Right cardiac atrium (tissue), 5 donors: ENCODE measurements around the gene E2F1. TPM values are rescaled to one million over a fixed set of nuclear protein-coding genes. Genes with fewer than 3 reads are reported as not detected.
"Not testable (repeated sequence)": the region's sequence is repeated elsewhere in the genome, so short reads cannot be mapped to it uniquely, and the experiment has no call there.

Source experiments
- ATAC-seq, 2 donors: fragments of 200-7000 bp; cut with Tn5 transposase; one replicate each; pipeline versions ENCODE4 v1.8.0 to v1.9.1; 2020; ENCODE audit warnings: moderate library complexity in 2 of 2, mild to moderate bottlenecking in 1 of 2
- DNase-seq, 3 donors: peaks; one replicate each; pipeline ENCODE4 v3.0.0-alpha.2; 2020
- H3K27ac ChIP-seq: one replicate; pipeline ENCODE4 v1.5.1; 2013; ENCODE audit warnings: mild to moderate bottlenecking, low read length, control low read depth, moderate library complexity
- H3K27me3 ChIP-seq: one replicate; pipeline ENCODE4 v1.6.1; 2013; ENCODE audit not compliant: control insufficient read depth, insufficient read depth
- H3K4me1 ChIP-seq: one replicate; pipeline ENCODE4 v1.6.1; 2013; ENCODE audit warnings: low read length; ENCODE audit not compliant: control insufficient read depth, insufficient read depth
- H3K4me3 ChIP-seq: one replicate; pipeline ENCODE4 v1.5.1; 2013; ENCODE audit warnings: low read length, control low read depth
- H3K9me3 ChIP-seq: one replicate; pipeline ENCODE4 v1.6.1; 2013; ENCODE audit warnings: low read length; ENCODE audit not compliant: control insufficient read depth
- WGBS: extraction: QIAGEN DNeasy Blood & Tissue Kit; methylation state at CpG from one replicate; pipeline ENCODE4 v1.1.7; 2013; 5-methylcytosine and 5-hydroxymethylcytosine counted together
- intact Hi-C, 4 donors: fragments of 100-400 bp; cut with DNase I; formaldehyde crosslinking; loops; one replicate each; pipeline versions ENCODE4 v1.11.0 to v1.14.0; 2022 to 2023
- polyA plus RNA-seq: library from polyadenylated mRNA; stranded (reverse); fragments of 200-250 nt; gene quantifications from one replicate; pipeline ENCODE4 v1.2.3, GENCODE V29; 2013
- total RNA-seq, 4 donors: library from RNA; stranded (reverse); fragmentation: NEBNext Ultra II Directional; extraction: Animal tissue kit (Norgen Biotek cat#: 25700); gene quantifications; one replicate each; pipeline ENCODE4 v1.2.1, GENCODE V29; 2021
- donor health status: healthy with polysubstance abuse.
- donor health status: DM: no; HTN: yes; CAD: no.
- donor health status: DM: no; HTN: no; CAD: no.
- donor health status: DM: no; HTN: yes; CAD: no; lungs with severe emphysema.
- donor health status: DM: yes; HTN: yes; CAD: no.

E2F1 gene
- total and polyA plus RNA-seq, 5 donors, result 0.45 to 2.2 (median 0.97) TPM

DNA sequence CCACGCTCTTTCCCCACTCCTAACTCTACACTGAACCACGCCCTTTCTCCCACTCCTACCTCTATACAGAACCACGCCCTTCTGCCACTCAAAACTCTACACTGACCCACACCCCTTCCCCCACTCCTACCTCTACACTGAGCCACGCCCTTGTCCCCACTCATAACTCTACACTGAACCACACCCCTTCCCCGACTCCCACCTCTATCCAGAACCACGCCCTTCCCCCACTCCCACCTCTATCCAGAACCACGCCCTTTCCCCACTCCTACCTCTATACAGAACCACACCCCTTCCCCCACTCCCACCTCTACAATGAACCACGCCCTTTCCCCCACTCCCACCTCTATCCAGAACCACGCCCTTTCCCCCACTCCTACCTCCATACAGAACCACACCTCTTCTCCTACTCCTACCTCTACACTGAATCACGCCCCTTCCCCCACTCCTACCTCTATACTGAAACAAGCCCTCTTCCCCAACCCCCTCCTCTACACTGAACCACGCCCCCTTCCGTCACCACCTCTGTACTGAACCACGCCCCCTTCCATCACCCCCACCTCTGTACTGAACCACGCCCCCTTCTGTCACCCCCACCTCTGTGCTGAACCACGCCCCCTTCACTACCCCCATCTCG, 23.8 kb upstream of the E2F1 start:
- no peak for DNase-seq
- intact Hi-C loops, result no loop called here
- no peak overlapping the region for H3K4me3 ChIP-seq
- H3K9me3 ChIP-seq, result no peaks in the 10 kb centered on the region
- H3K27me3 ChIP-seq, result no peaks in the 10 kb centered on the region
- no peak for ATAC-seq
- H3K27ac ChIP-seq, result no peak overlapping the region
- H3K4me1 ChIP-seq, result no peaks in the 10 kb centered on the region
- WGBS, result 84% methylated on average over 16 of the region's 16 CpGs

GRCh38 chr20:33709398-33709797, 23.2 kb upstream of the E2F1 start:
- 90% methylated on average over 2 of the region's 2 CpGs for WGBS
- no peak for DNase-seq
- intact Hi-C loops, result no loop called here

DNA sequence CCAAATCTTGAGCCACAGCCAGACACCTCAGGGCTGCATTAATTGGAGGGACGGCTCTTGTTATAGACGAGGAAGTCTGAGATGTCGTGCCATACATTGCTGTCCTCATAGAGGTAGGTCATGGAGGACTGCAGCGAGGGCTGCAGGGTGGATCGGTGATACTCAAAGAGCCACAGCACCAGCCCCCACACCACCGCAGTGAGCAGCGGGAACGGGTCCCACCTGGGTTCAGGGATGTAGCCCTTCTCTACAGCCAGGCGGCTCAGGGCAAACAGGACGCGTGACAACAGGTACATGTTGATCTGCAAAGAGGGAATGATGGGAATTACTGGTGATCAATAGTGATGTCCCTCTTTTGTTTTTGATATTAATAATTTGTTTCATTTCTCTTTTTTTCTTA, 21.5 kb upstream of the E2F1 start:
- 92% methylated on average over 11 of the region's 11 CpGs for WGBS
- no peaks in the 10 kb centered on the region for H3K9me3 ChIP-seq

More at GRCh38 chr20:33709398-33709797, 23.2 kb upstream of the E2F1 start:
- Histone ChIP-seq H3K27me3 (no peaks in the 10 kb centered on the region), H3K4me3 (no peak overlapping the region), H3K9me3 (no peaks in the 10 kb centered on the region), H3K4me1 (no peaks in the 10 kb centered on the region), H3K27ac (no peak overlapping the region)
- ATAC-seq, result no peak

DNA sequence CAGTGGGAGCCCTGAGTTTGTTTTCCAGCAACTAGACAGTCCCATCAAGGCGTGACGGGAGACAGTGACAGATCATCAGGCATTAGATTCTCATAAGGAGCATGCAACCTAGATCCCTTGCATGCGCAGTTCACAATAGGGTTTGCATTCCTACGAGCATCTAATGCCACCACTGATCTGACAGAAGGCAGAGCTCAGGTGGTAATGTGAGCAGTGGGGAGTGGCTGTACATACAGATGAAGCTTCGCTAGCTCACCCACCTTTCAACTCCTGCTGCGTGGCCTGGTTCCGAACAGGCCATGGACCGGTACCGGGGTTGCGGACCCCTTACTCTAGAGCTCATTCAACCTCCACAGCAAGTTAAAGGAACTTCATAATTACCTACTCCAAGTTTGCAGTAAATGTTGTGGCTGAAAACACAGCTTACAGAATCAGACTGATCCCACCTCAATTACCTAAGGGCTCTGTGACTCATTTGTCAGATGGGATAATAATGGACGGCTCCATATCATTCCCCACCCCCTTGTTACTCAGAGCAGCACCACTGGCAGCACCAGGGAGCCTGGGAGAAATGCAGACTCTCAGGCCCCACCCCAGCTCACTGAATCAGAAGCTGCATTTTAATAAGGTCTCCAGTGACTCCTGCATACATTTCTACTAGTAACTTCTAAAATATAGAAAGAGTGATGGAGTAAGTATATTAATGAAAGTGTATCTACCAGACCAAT, 18.2 kb upstream of the E2F1 start:
- Histone ChIP-seq H3K4me1 (no peaks in the 10 kb centered on the region), H3K9me3 (no peaks in the 10 kb centered on the region), H3K27me3 (no peaks in the 10 kb centered on the region), H3K27ac (no peak overlapping the region), H3K4me3 (no peak overlapping the region)
- DNase-seq (no peak), ATAC-seq (no peak)
- 95% methylated on average over 11 of the region's 11 CpGs for WGBS
- intact Hi-C loops, result no loop called here

More for the DNA sequence above, 21.5 kb upstream of the E2F1 start:
- intact Hi-C loops, result no loop called here
- DNase-seq (no peak), ATAC-seq (no peak)
- Histone ChIP-seq H3K4me1 (no peaks in the 10 kb centered on the region), H3K27ac (no peak overlapping the region), H3K4me3 (no peak overlapping the region), H3K27me3 (no peaks in the 10 kb centered on the region)

DNA sequence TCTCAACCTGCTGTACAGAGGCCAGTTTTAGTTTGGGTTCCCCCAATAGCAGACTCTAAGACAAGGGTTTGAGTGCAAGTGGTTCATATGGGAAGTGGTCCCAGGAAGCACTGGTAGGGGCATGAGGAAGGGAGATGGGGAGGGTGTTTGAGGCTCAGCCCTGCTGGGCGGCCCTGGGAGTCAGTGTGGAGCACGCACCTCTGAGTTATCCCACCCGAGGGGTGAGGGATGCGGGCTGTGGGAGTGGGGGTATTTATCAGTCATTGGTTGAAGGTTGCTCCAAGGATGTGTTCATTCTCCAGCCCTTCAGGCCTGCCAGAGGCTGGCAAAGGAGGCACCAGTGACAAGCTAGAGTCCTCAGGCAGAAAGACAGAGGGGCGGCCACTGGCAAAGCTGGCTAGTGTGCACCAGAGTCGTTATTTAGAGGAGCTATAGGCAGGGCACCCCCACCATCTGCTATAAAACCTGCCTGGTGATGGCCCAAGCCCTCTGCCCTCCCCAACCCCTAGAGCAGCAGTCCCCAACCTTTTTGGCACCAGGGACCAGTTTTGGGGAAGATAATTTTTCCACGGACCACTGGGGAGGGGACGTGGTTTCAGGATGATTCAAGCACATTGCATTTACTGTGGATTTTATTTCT, 17.4 kb upstream of the E2F1 start:
- intact Hi-C loops, result no loop called here
- Histone ChIP-seq H3K4me3 (no peak overlapping the region), H3K9me3 (no peaks in the 10 kb centered on the region), H3K27me3 (no peaks in the 10 kb centered on the region), H3K4me1 (no peaks in the 10 kb centered on the region), H3K27ac (no peak overlapping the region)
- ATAC-seq (peak in 1 of 2 donors; percentile 19), DNase-seq (no peak)
- WGBS, result 91% methylated on average over 8 of the region's 8 CpGs

DNA sequence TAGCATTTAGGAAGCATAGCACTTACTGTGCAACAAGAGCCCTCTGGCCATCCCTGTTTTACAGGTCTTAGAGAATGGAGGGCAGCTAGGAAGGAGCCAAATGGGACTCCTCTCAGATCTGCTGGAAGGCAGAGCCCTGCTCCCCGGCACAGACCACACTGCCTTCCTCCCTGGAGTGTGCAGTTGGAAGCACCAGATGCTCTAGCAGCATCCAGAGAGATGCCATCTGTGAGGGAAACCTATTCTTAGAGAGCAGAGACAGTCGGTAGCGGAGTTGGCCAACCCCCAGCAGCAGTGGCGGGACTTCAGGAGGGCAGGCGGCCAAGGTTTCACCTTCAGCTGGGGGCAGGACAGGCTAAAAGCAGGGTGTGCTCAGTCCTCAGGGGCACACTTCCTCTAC, 16.7 kb upstream of the E2F1 start:
- DNase-seq, result peak in 2 of 3 donors; percentile 64 to 71
- no peaks in the 10 kb centered on the region for H3K9me3 ChIP-seq
- intact Hi-C loops, result no loop called here
- 38% methylated on average over 5 of the region's 5 CpGs for WGBS
- H3K27me3 ChIP-seq, result no peaks in the 10 kb centered on the region
- no peak overlapping the region for H3K4me3 ChIP-seq
- H3K4me1 ChIP-seq, result no peaks in the 10 kb centered on the region
- peak; percentile 64 to 77 for ATAC-seq
- H3K27ac ChIP-seq, result no peak overlapping the region

GRCh38 chr20:33701629-33702450, 15.7 kb upstream of the E2F1 start:
- no peak for ATAC-seq
- WGBS, result 87% methylated on average over 26 of the region's 27 CpGs

GRCh38 chr20:33700696-33701441, 14.7 kb upstream of the E2F1 start:
- H3K27ac ChIP-seq, ATAC-seq, intact Hi-C loops, H3K27me3 ChIP-seq, H3K4me3 ChIP-seq, H3K4me1 ChIP-seq, H3K9me3 ChIP-seq: not testable (repeated sequence)
- 96% methylated on average over 45 of the region's 45 CpGs for WGBS
- peak in 1 of 3 donors; percentile 24 for DNase-seq

More at GRCh38 chr20:33701629-33702450, 15.7 kb upstream of the E2F1 start:
- Histone ChIP-seq H3K4me3 (no peak overlapping the region), H3K27me3 (no peaks in the 10 kb centered on the region), H3K9me3 (no peaks in the 10 kb centered on the region), H3K4me1 (no peaks in the 10 kb centered on the region), H3K27ac (no peak overlapping the region)
- intact Hi-C loops, result no loop called here
- no peak for DNase-seq

GRCh38 chr20:33698966-33699365, 12.8 kb upstream of the E2F1 start:
- intact Hi-C loops, H3K4me1 ChIP-seq, H3K27ac ChIP-seq, H3K9me3 ChIP-seq, H3K4me3 ChIP-seq, H3K27me3 ChIP-seq, ATAC-seq: not testable (repeated sequence)
- WGBS, result 94% methylated on average over 20 of the region's 27 CpGs
- DNase-seq, result peak in 1 of 3 donors; percentile 47

GRCh38 chr20:33697129-33697528, 10.9 kb upstream of the E2F1 start:
- ATAC-seq (peak in 1 of 2 donors; percentile 70), DNase-seq (peak; percentile 44 to 82 (median 67))
- Histone ChIP-seq H3K9me3 (no peaks in the 10 kb centered on the region), H3K27ac (no peak overlapping the region), H3K27me3 (no peaks in the 10 kb centered on the region), H3K4me3 (no peak overlapping the region), H3K4me1 (no peaks in the 10 kb centered on the region)
- 65% methylated on average over 8 of the region's 8 CpGs for WGBS
- intact Hi-C loops, result no loop called here
